GM18519 (cell line): ENCODE results near the gene MAML1.
"Not testable (repeated sequence)": the region's sequence is repeated elsewhere in the genome, so short reads cannot be mapped to it uniquely, and the experiment has no call there.

Source experiments
- ATAC-seq: cut with Tn5 transposase; IDR thresholded peaks from one replicate; pipeline ENCODE4 v1.9.1; 2021; ENCODE audit warnings: mild to moderate bottlenecking, moderate library complexity; ENCODE audit not compliant: unreplicated experiment, low FRiP score

Gene MAML1

DNA sequence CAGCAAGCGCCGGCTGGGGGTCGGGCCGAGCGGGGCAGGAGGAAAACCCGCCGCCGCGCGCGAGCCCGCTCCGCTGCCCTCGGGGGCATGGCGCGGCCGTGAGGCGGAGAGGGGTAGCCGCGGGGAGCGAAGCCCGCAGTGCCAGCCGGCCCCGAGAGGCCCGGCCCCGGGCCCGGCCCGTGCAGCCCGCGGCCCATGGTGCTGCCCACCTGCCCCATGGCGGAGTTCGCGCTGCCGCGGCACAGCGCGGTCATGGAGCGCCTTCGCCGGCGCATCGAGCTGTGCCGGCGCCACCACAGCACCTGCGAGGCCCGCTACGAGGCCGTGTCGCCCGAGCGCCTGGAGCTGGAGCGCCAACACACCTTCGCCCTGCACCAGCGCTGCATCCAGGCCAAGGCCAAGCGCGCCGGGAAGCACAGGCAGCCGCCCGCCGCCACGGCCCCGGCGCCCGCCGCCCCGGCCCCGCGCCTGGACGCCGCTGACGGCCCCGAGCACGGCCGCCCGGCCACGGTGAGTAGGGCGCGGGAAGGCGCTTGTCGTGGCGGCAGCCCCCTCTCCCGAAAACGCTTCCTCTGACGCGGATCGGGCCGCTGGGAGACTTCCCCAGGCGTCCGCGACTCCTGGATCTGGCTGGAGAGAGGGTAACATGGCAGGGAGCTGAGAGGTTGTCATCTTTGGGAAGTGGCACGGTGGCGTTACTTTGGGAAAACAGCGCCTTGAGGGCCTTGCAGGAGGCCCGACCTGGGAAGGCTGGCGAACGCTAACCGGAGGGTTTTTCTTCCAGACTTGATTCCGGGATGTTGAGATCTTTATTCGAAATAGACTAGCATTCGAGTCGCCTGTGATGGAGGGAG lies 523 bp downstream of the MAML1 start:
- ATAC-seq, result peak; percentile 18

DNA sequence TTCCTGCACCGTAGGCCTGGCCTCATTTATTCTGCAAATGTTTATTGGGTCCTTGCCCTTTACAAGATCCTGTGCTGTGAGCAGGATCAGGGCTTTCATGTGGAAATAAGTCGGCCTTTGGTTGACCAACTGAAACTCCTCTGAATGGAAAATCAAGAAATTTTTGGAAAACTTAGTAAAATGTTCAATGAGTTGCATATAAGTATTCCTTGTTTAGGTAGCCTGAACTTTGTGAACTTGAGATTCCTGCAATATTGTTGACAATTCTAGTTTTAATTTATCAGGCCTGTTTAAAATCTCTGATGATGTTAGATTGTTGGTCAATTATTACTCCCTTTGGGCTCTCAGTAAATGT lies 1.1 kb downstream of the MAML1 start:
- ATAC-seq, result no peak

DNA sequence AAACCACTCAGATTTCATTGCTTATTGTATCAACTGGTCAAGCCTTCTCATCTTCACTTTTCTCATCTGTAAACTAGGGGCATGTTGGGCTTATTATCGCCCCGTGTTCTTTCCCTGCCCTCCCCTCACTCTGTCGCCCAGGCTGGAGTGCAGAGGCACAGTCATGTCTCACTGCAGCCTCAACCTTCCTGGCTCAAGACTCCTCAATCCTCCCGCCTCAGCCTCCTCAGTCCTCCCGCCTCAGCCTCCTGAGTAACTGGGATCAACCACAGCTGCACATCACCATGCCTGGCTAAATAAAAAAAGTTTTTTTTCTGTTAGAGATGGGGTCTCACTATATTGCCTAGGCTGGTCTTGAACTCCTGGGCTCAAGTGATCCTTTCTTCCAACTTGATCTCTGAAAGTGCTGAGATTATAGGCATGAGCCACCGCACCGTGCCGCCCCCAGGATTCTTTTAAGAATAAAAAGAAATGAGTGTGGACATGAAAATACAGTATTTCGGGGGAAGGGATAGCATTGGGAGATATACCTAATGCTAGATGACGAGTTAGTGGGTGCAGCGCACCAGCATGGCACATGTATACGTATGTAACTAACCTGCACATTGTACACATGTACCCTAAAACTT lies 2.0 kb downstream of the MAML1 start:
- no peak for ATAC-seq

DNA sequence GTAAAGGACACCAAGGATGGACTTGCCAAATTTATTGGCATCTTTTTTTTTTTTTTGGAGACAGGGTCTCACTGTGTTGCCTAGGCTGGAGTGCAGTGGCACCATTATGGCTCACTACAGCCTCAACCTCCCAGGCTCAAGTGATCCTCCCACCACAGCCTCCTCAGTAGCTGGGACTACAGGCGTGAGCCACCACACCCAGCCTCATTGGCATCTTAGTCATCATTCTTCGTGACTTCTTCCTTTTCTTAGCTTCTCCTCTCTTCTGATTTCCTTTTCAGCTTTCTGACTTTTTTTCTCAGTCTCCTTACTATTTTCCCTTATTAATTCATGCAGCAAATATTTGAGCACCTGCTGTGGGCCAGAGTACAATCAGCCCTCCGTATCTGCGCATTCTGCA lies 6.1 kb downstream of the MAML1 start:
- ATAC-seq, result no peak

DNA sequence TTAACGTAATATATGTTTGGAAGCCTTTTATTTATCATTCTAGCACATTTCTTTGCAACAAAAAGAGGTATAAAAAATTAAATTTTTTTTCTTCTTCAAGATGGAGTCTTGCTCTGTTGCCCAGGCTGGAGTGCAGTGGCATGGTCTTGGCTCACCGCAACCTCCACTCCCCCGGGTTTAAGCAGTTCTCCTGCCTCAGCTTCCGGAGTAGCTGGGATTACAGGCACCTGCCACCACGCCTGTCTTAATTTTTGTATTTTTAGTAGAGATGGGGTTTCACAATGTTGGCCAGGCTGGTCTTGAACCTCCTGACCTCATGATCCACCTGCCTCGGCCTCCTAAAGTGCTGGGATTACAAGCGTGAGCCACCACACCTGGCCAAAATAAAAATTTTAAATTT lies 11.5 kb downstream of the MAML1 start:
- not testable (repeated sequence) for ATAC-seq

DNA sequence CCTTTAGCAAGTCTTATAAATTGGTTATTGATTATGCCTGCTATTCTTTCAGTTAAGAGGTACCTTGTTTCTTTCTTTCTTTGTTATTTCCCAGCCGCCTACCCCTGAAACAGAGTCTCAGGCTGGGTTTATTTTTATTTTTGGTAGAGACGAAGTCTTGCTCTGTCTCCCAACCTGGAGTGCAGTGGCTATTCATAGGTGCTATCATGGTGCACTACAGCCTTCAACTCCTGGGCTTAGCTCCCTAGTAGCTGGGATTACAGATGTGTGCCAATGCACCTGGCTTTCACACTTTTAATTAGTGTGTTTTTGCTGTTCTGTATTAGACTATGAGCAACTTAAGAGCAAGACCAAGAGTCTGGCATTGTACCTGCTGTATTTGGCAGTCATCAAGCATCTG lies 14.2 kb downstream of the MAML1 start:
- ATAC-seq, result no peak

DNA sequence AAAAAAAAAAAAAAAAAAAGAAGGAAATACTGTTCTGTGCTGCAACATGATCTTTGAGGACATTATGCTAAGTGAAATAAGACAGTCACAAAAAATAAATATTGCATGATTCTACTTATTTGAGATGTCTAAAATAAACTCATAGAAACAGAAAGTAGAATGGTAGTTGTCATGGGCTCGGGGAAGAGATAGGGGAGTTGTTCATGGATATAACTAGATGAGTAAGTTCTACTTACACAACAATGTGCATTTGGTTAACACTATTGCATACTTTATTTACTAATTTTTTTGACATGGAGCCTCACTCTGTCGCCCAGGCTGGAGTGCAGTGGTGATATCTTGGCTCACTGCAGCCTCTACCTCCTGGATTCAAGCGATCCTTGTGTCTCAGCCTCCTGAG lies 15.2 kb downstream of the MAML1 start:
- no peak for ATAC-seq

DNA sequence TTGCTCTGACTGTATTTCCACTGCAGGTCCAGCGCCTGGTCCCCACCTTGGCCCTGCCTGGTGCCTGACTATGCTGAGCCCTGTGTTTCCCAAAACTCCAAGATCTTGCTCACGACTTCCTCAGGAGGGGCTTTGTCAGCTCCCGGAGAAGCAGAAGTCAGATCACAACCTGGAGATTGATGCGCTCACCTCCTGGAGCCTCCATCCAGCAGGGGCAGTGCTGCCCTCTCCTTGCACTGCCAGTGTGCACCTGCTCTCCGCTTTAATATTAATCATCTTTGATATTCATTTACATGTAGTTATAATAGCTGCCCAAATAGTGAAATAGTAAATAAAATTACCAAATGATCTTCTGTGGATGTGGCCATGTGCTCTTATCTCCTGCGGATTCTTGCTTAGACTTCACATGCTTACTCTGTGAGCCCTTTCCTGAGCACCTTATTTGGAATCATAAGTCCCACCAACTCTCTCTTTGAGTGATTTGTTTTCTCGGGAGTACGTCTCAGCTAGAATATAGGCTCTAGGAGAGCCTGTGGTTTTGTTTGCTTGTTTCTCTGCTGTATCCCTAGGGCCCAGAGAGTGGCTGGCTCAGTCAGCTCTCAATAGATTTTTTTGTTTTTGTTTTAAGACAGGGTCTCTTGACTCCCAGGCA lies 17.4 kb downstream of the MAML1 start:
- ATAC-seq, result no peak

DNA sequence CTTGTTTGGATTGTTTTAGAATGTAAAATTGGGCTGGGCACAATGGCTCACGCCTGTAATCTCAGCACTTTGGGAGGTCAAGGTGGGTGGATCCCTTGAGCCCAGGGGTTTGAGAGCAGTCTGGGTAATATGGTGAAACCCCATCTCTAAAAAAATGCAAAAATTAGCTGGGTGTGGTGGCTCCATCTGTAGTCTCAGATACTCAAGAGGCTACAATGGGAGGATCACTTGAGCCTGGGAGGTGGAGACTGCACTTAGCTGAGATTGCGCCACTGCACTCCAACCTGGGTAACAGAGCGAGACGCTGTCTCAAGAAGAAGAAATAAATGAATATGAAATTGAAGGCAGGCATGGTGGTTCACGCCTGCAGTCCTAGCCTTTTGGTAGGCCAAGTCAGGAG lies 21.3 kb downstream of the MAML1 start:
- no peak for ATAC-seq

DNA sequence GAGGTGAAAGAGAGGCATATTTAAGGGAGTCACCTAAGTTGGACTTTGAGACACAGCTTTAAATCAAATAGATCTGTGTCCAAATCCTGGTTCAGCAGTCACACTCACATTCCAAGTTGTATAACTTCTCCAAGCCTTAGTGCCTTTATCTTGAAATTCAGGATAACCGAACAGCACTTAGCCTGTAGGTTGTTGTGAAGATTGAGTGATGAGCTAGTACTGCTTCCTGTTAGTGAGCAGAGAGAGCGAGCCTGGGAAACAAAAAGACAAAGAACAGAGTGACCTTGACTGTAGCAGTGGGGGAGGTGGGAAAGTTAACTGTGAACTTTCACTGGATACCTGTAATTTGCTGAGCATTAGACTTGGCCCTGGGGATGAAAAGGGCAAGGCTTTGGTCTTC lies 22.4 kb downstream of the MAML1 start:
- no peak for ATAC-seq

DNA sequence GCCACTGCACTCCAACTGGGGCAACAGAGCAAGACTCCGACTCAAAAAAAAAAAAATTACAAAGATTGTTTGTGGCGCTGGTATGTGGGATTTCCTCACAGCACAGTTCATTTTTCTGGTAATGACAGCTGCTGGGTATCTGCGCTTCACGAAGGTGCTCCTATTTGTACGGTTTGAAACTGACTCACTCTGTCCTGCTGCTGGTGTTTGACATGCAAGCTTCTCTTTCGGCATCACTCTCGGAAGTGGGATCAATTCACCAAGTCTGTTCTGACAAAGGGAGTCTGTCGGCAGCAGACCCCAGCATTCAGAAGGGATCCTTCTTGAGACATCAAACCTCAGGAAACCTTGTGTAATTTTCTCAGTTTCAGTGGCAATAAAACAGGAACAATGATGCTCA lies 26.3 kb downstream of the MAML1 start:
- ATAC-seq, result no peak

DNA sequence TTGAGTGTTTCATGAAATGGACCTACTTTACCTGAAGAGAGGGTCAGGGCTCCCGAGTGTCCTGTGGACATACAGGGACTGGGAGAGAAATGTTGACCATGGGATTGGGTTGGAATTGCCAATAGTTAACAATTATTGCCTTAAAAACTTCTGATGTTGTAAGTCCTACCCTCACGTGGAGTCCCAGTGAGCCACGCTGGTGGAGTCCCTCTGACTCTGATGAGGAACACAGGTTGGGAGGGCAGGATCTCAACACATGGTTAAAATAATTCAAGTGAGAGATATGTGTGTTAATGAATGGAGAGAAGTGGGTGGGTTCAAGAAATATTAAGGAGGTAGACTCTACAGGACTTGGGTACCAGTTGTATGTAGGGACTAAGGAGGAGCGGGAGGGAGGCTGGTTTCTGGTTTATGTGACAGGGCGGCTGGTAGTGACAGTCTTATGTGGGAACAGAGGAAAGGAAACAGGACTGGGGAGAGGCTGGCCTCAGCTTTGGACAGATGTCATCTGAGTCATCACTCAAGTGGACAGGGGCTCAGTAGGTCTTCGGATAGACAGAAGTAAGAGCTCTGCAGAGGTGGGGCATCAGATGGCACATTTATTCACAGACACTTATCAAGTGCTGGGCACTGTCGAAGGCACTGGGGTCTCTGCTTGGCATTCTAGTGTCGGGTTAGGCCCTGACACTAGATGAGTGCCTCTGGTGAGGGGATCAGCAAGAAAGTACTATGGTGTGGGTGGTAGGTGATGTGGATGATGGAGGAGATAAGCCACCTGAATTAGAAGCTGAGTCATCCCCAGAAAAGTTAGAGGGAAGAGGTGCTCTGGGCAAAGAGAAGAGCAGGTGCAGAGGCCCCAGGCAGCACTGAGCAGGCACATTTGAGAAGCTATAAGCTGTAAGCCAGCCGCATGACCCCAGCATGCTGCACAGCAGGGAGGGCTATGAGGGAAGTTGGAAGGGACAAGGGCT lies 27.2 kb downstream of the MAML1 start:
- ATAC-seq, result peak; percentile 42

DNA sequence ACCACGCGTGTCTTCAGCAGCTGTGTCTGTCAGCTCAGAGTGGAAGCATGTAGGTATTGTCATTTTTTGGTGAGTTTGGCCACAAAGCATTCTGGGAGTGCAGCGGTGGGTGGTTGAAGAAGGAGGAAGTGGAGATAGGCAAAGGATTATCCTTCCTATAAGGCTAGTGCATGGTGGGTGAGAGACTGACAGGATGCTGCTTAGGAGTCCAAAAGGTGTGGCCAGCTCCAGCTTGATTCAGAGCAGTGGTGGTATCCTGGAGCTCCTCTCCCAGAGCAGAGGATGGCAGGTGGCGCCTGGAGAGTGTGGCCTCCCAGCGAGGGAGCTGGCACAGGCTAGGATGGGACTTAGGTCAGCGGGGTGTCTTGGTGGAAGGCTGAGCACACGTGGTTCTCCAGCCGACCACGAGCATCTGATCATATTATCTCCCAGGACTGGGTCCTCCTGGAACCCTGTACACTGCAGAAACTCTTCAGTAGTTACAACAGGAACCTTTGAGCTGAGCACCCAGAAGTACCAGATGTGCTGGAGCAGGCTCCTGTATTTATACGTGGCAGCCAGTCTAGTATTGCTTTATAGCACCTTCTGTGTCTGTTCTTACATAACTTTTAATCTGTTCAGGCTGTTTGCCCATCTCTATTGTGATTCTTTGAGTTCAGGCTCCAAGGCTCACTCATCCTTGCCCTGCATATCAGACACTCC lies 29.6 kb downstream of the MAML1 start:
- ATAC-seq, result no peak

DNA sequence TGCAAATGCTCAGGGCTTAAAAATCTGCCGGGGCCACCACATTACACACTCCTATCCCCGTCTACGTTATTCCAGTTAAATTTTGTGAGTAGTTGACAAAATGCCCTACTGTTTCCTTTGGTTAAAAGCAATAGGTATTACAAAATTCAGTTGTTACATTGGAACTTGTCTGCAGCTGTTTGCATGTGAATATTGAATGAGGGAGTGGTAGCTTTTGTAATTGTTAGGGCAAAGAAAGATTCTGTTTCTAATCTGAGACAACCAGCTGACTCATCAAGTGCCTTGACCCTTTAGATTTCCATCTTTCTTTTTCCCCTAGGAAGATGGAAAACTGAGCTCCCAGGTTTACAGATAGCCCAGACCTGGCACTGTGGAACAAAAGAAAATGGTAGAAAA lies 30.2 kb downstream of the MAML1 start:
- no peak for ATAC-seq

DNA sequence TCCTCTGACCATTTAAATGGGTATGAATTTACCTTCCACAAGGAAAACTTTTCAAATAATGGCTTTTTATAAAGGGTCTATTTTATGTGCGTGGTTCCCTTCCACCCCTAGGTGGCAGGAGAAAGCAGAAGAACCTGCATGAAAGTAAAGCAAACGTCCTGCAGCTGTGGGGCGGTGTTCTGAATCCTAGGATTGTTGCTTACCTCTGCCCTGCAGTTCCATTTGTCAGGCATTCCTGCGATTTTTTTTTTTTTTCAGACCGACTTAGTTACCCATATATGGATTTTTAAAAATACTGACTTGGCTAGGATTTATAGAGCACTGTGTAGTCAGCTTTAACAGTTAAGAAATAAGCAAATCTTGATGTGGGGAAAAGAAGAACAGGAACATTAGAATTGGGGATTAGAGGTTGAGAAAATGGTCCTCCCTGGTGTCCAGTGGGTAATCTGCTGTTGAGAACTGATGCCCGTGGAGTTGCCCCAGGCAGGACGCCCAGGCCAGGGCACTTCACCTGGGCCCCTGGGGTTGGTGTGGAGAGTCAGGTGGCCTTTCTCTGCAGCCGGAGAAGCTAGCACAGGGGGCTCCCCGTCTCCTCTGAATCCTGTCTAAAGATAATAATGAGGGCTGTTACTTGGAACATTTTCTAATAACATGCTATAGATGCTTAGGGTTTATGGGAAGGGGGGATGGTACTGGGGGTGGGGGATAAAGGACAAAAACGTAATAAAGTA lies 30.8 kb downstream of the MAML1 start:
- ATAC-seq, result no peak

DNA sequence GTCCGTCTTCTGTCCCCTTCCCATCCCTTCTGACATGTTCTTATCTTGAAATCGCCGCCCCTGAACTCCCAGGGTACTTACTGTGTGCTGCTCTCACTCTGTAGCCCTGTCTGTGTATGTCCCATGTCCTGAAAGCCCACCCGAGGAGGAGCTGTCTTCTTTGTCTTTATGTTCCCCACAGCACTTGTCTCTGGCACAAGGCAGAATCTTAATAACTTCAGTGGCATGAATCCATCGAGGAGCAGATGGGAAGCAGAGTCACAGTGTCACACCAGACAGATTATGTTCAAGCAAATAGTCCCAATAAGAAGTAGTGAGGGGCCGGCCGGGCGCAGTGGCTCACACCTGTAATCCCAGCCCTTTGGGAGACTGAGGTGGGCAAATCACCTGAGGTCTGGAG lies 31.4 kb downstream of the MAML1 start:
- no peak for ATAC-seq

DNA sequence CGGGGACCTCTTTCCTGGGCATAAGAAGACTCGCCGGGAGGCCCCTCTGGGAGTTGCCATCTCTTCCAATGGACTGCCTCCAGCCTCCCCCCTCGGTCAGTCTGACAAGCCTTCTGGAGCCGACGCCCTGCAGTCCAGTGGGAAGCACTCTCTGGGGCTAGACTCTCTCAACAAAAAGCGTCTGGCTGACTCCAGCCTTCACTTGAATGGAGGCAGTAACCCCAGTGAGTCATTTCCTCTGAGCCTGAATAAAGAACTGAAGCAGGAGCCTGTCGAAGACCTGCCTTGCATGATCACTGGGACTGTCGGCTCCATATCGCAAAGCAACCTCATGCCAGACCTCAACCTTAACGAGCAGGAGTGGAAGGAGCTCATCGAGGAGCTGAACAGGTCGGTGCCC lies 32.8 kb downstream of the MAML1 start:
- no peak for ATAC-seq

DNA sequence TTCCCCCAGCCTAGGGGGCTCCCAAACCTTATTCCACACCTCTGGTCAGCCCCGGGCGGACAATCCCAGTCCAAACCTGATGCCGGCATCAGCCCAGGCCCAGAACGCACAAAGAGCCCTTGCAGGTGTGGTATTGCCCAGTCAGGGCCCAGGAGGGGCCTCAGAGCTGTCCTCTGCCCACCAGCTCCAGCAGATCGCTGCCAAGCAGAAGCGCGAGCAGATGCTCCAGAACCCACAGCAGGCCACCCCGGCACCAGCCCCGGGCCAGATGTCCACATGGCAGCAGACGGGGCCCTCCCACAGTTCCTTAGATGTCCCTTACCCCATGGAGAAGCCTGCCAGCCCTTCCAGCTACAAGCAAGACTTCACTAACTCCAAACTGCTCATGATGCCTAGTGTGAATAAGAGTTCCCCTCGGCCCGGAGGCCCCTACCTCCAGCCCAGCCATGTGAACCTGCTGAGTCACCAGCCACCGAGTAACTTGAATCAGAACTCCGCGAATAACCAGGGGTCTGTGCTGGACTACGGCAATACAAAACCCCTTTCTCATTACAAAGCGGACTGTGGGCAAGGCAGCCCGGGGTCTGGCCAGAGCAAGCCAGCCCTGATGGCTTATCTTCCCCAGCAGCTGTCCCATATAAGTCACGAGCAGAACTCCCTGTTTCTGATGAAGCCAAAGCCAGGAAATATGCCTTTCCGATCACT lies 33.6 kb downstream of the MAML1 start:
- ATAC-seq, result no peak
